ENCODE results near the gene FEN1.

The FEN1 gene

DNA sequence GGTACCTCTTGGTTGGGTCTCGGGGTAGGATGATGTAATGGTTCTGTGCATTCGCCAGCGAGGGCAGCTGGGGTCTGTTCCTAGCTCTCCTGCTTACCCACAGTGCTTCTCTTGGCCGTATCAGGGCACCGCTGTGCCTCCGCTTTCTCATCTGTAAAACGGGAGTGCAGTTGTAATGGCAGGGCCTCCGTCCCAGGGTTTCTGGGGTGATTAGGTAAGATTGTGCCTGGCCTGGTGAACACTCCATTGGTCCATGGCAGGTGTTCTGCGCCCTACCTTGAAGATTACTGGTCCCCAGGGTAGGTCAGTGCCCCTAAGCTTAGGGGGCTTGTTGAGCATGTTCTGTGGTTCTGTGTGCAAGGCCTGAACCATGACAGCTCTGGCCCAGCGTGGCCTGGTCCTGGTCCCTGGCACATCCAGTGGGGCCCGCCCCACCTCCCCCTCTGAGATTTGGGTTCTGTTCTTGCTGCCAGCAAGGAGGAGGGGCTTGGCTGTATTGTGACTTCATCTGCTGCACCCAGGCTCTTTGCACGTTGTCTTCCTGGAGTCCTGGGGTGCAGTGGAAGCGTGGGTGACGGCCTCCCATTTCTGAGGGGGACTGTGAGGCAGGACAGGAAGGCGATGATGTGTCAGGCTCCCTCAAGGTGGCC, 35.4 kb upstream of the FEN1 start:
- no peak for DNase-seq

DNA sequence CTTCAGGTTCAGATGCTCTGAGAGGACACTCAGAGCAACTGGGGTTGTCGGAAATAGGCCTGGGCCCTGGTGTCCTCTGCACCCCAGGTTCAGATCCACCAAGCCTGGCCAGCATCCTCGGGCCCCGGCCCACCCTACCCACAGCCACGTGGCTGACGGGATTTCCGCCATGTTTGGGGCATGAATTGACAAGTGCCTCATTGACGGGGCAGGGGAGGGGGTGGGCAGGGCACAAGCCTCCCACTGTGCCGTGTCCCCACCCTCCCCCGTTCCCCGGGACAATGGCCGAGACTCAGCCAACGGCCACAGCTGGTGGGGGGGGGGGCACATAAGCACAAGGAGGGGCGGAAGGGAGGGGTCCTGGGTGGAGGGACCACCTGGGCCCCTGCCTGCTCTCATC, 31.8 kb upstream of the FEN1 start:
- no peak for DNase-seq

DNA sequence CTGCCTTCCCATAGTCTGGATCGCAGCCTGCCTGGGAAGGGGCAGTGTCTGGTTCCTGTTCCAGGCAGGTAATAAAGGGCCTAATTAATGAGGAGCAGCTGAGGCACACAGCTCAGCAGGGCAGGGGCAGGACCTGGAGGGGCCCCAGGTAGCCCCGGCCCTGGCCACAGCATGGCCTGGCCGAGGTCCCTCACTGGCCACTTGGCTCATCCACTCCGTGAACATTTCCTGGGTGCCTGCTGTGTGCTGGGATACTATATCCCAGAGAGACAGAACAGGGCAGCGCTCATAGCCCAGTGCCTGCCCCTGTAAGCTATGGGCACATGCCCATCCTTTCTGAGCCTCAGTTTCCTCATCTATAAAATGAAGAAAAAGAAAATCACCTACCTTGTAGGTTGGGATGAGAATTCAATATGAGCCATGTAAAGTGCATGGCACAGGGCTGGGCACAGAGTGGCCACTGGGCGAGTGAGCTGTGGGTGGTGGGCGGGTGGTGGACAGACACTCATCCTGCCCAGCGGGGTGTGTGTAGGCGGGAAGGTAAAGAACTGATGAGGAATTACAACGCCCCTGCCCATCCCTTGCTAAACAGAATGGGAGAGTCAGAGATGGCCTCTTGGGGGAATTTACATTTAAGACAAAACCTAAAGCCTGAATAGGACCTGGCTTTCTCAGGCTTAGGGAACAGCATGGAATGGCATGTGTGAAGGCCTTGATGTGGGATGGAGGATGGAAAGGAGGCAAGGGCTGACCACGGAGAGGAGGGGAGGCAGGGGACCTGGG, 31.1 kb upstream of the FEN1 start:
- DNase-seq: no peak

DNA sequence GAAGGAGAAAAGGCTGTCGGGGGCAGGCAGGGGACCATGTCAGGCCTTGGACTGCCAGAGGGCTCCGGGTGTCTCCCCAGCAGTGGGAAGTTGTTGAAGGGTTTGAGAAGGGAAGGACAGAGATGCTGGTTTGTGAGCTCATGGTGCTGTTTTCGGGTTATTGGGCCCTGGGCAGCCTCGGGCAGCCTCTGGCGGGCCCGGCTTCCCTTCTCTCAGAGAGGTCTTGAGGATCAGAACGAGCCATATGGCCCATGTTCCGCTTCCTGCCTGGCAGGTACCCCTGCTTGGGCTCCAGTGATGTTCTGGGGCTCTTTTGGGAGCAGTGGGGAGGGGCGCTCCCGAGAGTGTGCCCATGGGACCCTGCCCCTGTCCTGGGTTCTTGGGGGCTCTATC, 30.5 kb upstream of the FEN1 start:
- DNase-seq: no peak

DNA sequence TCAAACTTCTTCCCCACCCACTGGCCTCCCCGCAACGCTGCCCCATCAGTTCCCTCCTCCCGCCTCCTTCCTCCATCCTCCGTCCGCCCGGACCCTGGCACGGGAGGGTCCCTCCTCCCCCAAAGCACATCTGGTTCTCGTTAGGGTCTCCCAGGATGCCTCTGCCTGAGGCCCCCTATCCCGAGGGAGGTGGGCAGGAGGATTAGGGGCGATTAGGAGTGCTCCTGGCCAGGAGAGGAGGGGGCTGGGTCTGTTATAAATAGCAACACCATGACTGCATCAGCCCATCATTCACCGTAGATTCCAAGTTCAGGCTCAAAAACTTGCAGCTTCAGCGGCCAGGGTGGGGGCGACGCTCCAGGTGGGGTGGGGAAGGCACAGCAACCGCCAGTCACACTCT, 29.9 kb upstream of the FEN1 start:
- no peak for DNase-seq

DNA sequence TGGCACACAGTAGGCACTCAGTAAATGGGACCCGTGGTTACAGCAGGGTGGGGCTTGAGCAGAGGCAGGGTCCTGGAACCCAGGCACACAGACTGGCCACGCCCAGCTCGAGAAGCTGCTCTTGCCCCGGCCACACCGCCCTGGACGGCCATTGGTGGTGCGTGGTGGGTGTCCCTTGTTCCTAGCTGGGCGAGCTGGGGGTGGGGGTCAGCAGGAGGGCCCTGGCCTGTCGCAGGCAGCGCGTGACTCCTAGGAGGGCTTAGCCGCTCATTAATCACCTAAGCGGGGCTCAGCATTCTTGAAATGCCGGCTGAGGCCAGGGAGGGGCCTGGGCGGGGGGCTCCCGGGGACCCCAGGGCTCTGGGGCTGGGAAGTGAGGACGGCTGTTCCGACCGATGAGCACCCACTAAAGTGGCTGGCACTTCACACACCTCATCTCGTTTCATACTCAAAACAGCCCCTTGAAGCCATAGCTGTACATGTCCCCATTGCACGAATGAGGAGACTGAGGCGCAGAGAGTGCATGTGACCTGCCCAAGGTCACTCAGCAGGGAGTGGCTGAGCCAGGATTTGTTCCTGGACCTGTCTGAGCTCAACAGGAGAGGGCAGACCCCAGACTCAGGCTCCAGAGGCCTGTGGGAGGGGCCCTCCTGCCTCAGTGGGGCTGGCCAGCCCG, 28.6 kb upstream of the FEN1 start:
- DNase-seq: no peak

DNA sequence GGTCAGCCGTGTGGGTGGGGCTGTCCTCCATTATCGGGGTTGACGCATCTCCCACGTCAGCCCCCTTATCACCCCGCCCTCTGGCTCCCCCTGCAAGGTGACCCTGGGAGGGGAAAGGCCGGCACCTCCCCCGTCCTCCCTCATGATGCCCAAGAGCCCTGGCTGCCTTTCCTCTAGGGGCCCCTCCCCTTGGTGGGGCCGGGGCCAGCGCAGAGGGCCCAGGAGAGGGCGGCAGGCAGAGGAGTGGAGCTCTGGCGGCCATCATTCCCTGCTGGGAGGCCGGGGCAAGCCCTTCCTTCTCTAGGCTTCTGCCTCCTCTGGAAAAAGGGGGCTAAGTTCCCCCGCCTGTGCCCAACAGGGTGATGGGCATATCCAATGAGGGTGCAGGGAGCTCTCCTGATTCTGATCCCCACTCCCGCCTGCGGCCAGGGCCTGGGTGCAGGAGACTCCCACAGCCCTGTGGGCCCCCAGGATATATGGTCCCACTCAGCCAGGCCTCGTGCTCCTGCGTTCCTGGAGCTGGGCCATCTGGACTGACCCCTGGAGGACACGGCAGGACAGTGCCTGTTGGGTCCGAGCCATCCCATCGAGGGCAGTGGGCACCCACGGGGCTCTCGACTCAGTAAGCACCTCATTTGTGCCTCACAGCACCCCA, 28.0 kb upstream of the FEN1 start:
- no peak for DNase-seq

DNA sequence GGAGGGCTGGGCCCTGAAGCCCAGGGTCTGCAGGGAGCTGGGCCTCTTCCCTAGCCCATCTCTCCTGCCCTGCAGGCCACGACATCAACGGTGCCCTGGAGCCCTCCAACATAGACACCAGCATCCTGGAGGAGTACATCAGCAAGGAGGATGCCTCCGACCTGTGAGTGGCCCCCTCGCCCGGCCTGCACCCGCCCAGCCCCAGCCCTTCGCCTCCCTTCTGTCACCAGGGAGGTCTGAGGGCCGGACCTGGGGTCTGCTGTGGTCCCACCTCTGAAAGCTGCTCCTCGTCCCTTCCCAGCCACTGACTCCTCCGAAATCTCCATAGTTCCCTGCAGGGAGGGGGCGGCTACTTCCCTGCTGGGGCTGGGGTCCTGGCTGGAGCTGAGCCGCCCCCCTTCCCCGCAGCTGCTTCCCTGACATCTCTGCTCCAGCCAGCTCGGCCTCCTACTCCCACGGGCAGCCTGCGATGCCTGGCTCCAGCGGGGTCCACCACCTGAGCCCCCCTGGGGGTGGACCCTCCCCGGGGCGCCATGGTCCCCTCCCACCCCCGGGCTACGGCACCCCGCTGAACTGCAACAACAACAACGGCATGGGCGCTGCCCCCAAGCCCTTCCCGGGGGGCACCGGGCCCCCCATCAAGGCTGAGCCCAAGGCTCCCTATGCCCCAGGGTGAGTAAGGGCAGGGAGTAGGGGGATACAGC, 27.0 kb upstream of the FEN1 start:
- DNase-seq: no peak

DNA sequence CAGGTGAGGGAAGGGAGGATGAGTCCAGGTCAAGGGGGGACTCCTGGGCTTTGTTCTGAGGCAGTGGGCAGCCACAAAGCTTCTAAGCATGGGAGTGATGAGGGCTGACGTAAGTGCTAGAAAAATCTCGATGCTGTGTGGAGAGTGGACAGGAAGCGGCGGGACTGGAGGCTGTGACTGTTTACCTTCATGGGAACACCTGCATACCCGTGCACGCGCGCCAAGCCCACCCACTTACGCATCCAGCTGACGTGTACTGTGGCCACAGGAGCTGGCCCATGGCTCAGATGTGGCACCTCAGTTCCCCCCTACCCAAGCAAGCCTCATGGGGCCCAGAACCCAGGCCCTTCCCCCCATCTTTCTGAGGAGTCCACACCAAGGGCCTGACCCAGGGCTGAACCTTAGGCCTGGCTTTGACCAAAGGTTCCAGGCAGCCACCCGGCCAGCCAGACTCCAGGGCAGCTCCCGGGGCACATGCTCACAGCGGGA, 26.3 kb upstream of the FEN1 start:
- DNase-seq: no peak

DNA sequence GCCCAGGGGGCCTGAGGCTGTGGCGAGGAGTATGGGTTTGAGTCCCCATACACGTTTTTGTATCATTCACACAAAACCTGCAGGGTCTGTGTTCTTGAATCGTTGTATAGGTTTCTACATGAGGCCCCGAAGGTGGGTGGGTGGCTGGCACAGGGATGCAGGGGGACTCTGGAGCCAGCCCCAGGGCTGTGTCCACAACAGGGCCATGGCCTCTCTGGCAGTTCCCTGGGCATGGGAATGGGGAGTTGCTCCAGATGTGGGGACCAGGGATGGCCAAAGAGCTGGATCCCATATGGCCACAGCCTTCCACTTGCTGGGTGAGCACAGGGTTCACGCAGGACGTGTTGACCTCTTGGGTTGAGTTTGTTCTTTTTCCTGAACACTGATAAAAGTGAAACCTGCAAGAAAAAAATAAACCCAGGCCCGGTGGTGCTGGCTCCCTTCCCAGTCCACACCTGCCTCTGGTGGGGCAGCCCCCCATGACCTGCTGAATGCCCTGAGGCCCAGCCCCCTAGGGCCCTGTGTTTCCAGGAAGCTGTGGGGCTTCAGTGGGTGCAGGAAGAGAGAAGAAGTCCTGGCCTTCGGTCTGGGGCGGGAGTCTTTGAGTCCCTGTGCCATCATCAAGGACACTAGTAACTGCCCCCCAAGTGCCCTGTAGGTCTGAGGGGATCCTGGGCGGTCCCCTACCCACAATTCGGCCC, 24.2 kb upstream of the FEN1 start:
- no peak for DNase-seq

DNA sequence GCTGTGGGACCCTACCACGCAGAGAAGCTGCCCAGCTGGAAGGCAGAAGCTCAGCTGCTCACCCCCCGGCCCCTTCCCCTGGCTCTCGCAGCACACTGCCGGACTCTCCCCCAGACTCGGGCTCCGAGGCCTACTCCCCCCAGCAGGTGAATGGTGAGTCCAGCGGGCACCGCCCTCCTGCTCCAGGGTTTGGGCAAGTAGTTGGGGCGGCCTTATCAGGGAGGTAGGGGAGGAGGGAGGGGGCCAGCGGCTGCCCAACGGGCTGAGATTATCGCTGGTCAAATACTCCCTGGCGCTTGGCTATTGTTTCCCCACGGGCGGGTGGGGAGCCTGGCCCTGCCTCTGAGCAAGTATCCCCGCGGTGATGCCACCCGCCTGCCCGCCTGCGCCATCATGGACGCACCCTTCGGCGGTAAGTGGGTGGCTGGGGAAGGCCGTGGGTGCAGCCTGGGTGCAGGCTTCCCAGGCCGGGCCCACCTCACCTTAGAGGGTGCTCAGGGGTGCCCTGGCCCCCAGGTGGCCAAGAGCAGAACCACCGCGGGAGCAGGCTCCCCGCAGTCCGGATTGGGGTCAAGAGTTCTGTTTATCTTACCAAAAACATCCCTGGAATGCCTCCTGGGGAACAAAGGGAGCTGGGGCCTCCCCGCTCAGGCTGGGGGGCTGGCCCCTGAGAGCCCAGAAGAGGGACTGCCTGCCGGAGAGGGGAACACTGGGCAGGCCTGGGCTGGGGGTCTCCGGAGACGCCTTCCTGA, 23.4 kb upstream of the FEN1 start:
- DNase-seq: no peak

DNA sequence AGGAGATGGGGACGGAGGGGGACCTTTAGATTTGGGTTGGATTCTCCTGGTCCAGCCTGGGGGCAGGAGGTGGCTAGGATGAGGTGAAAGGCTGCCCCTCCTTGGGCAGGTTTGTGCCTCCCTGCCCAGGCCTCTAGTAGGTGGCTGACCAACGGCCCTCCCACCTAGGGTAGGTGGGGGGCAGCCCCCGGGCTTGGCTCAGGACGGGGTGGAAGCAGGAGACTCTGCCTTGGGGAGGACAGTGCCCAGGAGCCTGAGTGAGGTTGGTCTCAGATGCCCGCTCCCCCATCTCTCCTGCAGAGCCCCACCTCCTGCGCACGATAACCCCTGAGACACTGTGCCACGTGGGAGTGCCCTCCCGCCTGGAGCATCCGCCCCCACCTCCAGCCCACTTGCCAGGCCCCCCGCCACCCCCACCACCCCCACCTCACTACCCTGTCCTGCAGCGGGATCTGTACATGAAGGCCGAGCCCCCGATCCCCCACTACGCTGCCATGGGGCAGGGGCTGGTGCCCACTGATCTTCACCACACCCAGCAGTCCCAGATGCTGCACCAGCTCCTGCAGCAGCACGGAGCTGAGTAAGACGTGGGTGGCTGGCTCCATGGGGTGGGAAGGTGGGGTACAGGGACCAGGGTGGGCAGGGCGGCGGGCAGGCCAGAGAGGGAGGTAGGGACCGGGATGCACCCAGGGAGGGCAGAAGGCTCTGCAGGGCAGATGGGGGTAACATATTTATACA, 22.6 kb upstream of the FEN1 start:
- no peak for DNase-seq

DNA sequence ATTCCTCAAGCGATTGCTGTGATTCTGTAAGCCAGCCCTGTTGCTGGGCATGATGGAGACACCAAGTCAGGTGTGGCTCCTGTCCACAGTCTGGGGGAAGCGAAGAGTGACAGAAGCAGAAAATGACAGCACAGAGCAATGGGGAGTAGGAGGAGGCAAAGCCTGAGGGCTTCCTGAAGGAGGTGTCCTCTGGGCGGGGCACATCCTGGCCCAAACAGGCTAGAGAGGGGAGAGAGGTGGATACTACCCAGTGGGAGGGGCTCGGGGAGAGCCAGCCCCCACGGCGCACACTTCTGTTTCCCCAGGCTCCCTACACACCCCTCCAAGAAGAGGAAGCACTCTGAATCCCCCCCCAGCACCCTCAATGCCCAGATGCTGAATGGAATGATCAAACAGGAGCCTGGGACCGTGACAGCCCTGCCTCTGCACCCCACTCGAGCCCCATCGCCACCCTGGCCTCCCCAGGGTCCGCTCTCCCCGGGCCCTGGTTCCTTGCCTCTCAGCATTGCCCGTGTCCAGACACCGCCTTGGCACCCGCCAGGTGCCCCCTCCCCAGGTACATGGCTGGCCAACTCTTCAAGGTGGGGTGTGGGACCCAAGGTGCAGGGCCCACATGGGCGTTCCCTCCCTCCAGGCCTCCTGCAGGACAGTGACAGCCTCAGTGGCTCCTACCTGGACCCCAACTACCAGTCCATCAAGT, 21.4 kb upstream of the FEN1 start:
- DNase-seq: no peak

DNA sequence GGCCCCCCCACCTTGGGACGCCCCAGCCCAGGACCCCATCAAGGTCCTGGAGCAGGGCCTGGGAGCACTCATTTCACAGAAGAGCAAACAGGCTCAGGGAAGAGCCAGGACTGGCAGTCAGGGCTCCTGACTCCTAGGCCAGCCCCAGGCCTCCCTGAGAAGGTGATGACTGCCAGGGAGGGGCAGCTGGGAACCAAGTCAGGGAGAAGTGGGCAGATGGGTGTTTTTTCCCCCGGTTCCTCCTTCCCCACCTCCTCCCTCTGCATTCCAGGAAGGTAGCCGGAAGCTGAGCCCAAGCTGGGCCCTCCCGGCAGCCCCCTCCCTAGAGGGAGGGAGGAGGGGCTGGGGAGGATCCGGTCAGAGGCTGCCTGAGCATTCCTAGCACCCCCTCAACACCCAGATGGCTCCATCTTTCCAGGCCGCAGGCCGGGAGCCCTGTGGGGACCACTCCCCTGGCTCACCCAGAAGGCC, 20.7 kb upstream of the FEN1 start:
- DNase-seq: no peak

DNA sequence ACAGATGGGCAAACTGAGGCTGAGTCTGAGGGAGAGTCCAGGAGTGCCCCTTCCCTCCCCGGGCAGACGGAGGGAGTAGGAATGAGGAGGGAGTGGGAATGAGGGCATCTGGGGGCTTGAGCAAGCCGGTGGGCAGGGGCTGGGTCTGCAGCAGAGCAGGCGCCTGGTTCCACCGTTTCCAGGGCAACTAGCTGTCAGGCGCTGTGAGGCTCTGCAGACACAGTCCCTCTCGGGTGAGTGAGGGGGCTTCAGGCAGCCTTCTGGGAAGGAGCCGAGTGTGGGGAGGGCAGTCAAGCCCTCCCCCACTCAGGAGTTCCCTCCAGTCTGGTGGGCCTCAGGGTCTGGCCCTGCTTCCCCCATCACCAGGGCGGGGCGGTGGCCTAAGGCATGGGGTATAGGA, 19.4 kb upstream of the FEN1 start:
- no peak for DNase-seq

DNA sequence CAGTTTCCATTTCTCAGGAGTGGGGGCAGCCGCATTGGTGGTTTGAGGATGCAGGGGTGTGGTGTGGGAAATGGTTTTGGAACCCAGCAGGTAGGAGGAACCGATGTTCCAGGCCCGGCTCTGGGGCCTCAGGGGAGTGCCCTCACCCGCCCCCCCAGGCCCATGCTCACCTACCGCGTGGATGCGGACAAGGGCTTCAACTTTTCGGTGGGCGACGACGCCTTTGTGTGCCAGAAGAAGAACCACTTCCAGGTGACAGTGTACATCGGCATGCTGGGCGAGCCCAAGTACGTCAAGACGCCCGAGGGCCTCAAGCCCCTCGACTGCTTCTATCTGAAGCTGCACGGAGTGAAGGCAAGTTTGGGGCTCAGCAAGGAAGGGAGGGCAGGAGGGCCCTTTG, 18.9 kb upstream of the FEN1 start:
- DNase-seq: no peak

DNA sequence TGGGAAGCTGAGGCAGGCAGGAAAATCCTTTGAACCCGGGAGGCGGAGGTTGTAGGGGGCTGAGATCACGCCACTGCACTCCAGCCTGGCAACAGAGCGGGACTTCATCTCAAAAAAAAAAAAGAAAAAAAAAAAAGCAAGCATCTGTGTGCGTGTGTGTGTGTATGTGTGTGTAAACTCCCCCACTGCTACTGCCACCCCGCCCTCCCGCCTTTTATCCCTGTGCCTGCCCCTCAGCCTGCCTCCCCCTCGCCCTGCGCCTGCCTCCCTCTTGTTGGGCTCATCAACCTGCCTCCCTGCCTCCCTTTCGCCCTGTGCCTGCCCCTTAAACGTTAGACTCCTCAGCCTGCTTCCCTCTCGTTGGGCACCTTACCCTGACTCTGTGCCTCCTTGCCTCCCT, 18.3 kb upstream of the FEN1 start:
- no peak for DNase-seq

DNA sequence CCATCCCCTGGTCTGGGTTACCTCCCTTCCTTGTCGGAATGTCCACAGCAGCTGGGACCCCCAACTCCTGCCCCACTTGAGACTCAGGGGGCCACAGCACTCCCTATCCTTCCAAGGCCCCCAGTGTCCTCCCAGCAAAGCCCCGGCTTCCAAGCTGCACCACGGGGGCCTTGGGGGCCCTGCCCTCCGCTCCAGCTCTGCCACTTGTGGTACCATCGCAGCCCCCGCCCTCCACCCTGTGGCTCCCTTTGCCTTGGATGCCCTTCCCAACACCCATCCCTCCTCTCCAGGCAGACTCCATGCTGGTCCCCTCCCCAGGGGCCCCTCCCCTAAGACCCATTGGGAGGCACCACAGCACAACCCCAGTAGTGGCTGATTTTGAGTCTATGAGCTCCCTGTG, 17.6 kb upstream of the FEN1 start:
- no peak for DNase-seq

DNA sequence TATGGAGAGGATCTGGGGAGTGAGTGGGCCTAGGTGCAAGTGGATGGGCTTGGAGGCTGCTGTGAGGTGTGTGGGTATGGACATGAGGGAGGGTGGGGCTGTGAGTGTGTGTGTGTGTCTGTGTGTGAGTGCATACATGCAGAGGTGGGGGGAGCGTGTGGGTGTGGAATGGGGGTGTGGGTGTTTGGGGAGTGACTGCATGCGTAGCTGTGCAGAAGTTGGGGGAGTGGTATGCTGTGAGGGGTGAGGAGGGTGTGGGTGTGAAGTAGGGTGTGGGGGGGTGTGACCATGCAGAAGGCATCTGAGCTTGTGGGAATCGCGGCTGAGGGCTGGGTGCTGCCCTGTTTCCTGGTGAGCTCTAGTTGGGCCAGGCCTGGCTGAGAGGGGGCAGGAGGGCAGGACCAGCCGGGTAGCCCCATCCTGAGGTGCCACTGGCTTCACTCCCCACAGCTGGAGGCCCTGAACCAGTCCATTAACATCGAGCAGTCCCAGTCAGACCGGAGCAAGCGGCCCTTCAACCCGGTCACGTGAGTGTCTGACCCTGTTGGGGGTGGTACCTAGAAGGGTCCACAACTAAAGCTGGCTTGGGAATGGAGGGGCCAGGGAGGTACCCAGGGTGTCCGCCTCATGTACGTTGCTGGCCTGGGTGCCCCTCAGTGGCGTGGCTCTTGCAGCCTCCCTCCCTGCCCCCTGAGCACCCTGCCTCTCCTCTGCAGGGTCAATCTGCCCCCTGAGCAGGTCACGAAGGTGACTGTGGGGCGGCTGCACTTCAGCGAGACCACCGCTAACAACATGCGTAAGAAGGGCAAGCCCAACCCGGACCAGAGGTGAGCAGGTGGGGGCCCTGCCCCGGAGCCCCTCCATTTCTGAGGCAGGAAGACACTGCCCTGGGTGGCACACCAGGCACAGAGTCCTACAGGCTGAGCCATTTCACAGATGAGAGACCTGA, 16.8 kb upstream of the FEN1 start:
- DNase-seq: no peak

Measured in NCI-H1694 (cell line).